Psoas muscle (tissue), 8 donors: ENCODE measurements around the gene APOL4. TPM values are rescaled to one million over a fixed set of nuclear protein-coding genes. Genes with fewer than 3 reads are reported as not detected.

ENCODE experiments used
- ATAC-seq, 4 donors: fragments of 200-7000 bp; cut with Tn5 transposase; one replicate each; pipeline ENCODE4 v1.9.1; 2020; ENCODE audit warnings: moderate library complexity in 3 of 4, mild to moderate bottlenecking in 2 of 4
- DNase-seq, 2 donors: peaks; one replicate each; pipeline ENCODE4 v3.0.0-alpha.2; 2020
- H3K27ac ChIP-seq: fragments of 200-600 bp; one replicate; pipeline ENCODE4 v1.8.0; 2022
- H3K27me3 ChIP-seq, 3 donors: fragments of 200-600 bp in 1 of 3; one replicate each; pipeline versions ENCODE4 v1.6.1 to v1.8.0; 2013 to 2022; ENCODE audit warnings: low read length in 2 of 3, mild to moderate bottlenecking in 2 of 3, moderate library complexity in 1 of 3; ENCODE audit not compliant: insufficient read depth in 3 of 3
- H3K36me3 ChIP-seq, 2 donors: fragments of 200-600 bp in 1 of 2; one replicate each; pipeline versions ENCODE4 v1.6.1 to v1.8.0; 2013 to 2022; ENCODE audit warnings: low read depth in 1 of 2, mild to moderate bottlenecking in 1 of 2, moderate library complexity in 1 of 2; ENCODE audit not compliant: insufficient read depth in 1 of 2
- H3K4me1 ChIP-seq: fragments of 200-600 bp; one replicate; pipeline ENCODE4 v1.8.0; 2022
- H3K4me3 ChIP-seq: fragments of 200-600 bp; one replicate; pipeline ENCODE4 v1.8.0; 2022; ENCODE audit warnings: mild to moderate bottlenecking
- H3K9me3 ChIP-seq: fragments of 200-600 bp; one replicate; pipeline ENCODE4 v1.8.0; 2022
- WGBS, 3 donors: extraction: QIAGEN DNeasy Blood & Tissue Kit; methylation state at CpG; one replicate each; pipeline versions ENCODE4 v1.1.6 to v1.1.7; 2013; 5-methylcytosine and 5-hydroxymethylcytosine counted together
- intact Hi-C, 2 donors: fragments of 100-400 bp; cut with DNase I; formaldehyde crosslinking; loops; one replicate each; pipeline versions ENCODE4 v1.11.0 to v1.14.2; 2022
- polyA plus RNA-seq, 3 donors: library from polyadenylated mRNA; stranded (reverse); fragments of 200-250 nt; gene quantifications; one replicate each; pipeline ENCODE4 v1.2.3, GENCODE V29; 2013
- total RNA-seq, 4 donors: library from RNA; stranded (reverse); fragmentation: NEBNext Ultra II Directional in 2 of 4; extraction: Animal tissue kit (Norgen Biotek cat#: 25700) in 2 of 4; gene quantifications; one replicate each; pipeline versions ENCODE4 v1.2.1 to v1.2.4, GENCODE V29; 2021 to 2023
- TF ChIP-seq, protein P1 (sequence below): fragments of 200-600 bp; IDR thresholded peaks from one replicate; pipeline ENCODE4 v1.8.0; 2022; ENCODE audit warnings: antibody characterized with exemption
- donor health status: healthy with polysubstance abuse.
- donor health status: DM: no; HTN: no; CAD: no; lungs with moderate emphysema.
- donor health status: Bipolar disorder and iron deficiency.
- donor health status: healthy.
- donor health status: DM: yes; HTN: yes; CAD: no.
- donor health status: DM: no; HTN: no; CAD: no.
- donor health status: DM: no; HTN: no; CAD: no.
- donor health status: DM: yes; HTN: yes; CAD: no.

The APOL4 gene
- total and polyA plus RNA-seq, 7 donors = 0.86 to 6.8 (median 1.6) TPM

DNA sequence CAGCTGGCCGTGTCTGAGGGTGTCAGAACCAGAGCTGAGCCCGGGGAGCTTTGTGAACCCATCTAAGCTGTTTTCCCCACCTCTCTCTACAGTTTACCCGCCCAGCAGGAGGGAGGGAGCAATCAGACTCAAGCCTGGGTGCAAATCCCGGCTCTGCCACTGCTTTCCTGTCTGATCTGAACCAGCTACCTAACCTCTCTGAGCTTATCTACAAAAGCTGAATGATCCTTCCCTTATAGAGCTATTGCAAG lies 37.5 kb upstream of the APOL4 start:
- Histone ChIP-seq H3K27me3 (no peaks in the 10 kb centered on the region), H3K4me3 (peak overlapping the region; percentile 75), H3K4me1 (peaks cover 44% of the 10 kb centered on the region), H3K36me3 (peaks cover 0 to 17% of the 10 kb centered on the region in 2 donors), H3K27ac (peak overlapping the region; percentile 86), H3K9me3 (no peaks in the 10 kb centered on the region)
- DNase-seq = peak in 1 of 2 donors; percentile 18
- intact Hi-C loops = loop anchor here (2.0 to 5.0 kb wide), 2 partner anchors 42 kb away; no protein-coding TSS in a partner anchor
- ATAC-seq = peak in 1 of 4 donors; percentile 31
- 0 to 1% (median 0%) methylated on average over 4 of the region's 4 CpGs for WGBS, 3 donors
- TF ChIP-seq, protein P1, sequence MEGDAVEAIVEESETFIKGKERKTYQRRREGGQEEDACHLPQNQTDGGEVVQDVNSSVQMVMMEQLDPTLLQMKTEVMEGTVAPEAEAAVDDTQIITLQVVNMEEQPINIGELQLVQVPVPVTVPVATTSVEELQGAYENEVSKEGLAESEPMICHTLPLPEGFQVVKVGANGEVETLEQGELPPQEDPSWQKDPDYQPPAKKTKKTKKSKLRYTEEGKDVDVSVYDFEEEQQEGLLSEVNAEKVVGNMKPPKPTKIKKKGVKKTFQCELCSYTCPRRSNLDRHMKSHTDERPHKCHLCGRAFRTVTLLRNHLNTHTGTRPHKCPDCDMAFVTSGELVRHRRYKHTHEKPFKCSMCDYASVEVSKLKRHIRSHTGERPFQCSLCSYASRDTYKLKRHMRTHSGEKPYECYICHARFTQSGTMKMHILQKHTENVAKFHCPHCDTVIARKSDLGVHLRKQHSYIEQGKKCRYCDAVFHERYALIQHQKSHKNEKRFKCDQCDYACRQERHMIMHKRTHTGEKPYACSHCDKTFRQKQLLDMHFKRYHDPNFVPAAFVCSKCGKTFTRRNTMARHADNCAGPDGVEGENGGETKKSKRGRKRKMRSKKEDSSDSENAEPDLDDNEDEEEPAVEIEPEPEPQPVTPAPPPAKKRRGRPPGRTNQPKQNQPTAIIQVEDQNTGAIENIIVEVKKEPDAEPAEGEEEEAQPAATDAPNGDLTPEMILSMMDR = no peak

DNA sequence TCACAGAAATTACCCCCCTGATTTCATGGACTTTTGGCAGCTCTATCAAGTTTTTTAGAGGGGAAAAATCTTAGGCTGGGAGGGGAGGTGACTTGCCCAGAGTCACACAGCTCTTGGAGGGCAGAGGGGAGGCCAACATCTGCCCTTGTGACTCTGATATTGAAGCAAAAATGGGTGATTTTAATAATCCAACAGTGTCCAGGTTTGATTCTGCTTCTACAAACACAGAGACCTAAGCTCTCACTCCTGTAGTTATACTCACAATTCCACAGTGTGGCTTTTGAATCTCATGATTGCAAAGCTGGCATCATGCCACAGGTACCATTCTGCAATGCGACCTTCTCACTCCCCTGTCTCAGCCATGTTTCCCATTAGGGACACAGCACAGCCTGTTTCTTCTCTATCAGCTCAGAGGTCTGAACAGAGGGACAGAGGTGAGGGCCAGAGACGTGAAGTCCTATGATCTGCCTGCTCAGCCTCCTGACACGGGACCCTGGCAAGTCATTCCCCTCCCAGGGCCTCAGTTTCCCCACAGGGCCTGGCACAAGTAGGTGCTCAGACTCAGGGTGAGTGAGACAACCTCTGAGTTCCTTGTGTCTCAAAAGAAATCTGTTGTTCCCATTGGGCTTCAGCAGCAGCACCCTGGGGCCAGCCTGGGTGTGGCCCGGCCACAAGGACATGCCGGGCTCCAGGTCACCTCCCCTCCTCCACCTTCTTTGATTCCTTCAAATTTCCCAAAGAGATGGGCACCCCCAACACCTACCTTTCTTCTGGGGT lies 37.0 kb upstream of the APOL4 start:
- WGBS, 3 donors = 0 to 1% (median 1%) methylated on average over 5 of the region's 5 CpGs
- peak overlapping the region; percentile 86 for H3K27ac ChIP-seq
- no peaks in the 10 kb centered on the region for H3K27me3 ChIP-seq
- peak; percentile 24 to 56 (median 35) for ATAC-seq
- DNase-seq = peak in 1 of 2 donors; percentile 18
- H3K36me3 ChIP-seq = peaks cover 0 to 17% of the 10 kb centered on the region in 2 donors
- H3K4me1 ChIP-seq = peaks cover 38% of the 10 kb centered on the region
- peak overlapping the region; percentile 75 for H3K4me3 ChIP-seq
- no peaks in the 10 kb centered on the region for H3K9me3 ChIP-seq
- intact Hi-C loops = loop anchor here (2.0 to 5.0 kb wide), 2 partner anchors 41 to 42 kb away; no protein-coding TSS in a partner anchor
- TF ChIP-seq, protein P1 = no peak

DNA sequence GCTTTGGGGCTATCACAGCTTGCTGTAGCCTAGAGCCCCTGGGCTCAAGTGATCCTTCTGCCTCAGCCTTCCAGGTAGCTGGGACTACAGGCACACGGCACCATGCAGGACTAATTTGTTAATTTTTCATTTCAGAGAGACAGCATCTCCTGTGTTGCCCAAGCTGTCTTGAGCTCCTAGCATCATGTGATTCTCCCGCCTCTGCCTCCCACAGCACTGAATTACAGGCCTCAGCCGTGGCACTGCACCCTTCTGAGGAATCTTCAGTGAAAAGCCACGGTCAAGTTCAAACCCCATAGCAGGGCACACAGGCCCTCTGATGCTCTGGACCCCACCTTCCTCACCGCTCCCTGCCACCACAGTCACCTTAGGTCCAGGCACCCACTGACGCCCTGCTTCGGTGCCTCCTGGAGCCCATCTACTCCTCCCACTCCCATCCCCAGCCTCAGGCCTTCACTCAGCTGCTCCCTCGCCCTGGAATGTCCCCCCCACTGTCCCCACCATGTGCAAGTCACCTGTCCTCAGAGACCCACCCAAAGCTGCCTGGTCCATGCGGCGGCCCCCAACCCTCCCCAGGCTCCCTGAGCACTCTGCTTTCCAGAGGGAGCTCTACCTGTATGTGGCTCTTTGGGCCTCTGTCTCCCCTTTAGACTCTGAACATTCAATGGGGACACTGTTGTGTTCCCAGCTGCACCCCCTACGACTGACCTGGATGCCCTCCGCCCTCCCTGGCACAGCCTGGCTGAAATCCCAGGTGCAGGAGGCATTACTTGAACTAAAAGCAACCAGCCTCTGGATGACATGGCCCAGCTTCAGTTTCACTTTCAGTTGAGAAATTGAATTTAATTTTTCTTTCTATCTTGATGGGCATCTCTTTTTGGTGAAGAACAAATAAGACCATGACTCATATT lies 36.1 kb upstream of the APOL4 start:
- intact Hi-C loops = loop anchor here (2.0 to 5.0 kb wide), 2 partner anchors 40 to 41 kb away; no protein-coding TSS in a partner anchor
- Histone ChIP-seq H3K27me3 (no peaks in the 10 kb centered on the region), H3K4me1 (peaks cover 36% of the 10 kb centered on the region), H3K36me3 (peaks cover 0 to 23% of the 10 kb centered on the region in 2 donors), H3K4me3 (peak overlapping the region; percentile 75), H3K9me3 (no peaks in the 10 kb centered on the region), H3K27ac (peak overlapping the region; percentile 86)
- TF ChIP-seq, protein P1 = no peak
- ATAC-seq = no peak
- DNase-seq = no peak
- WGBS, 3 donors = 47 to 53% (median 50%) methylated on average over 12 of the region's 12 CpGs

DNA sequence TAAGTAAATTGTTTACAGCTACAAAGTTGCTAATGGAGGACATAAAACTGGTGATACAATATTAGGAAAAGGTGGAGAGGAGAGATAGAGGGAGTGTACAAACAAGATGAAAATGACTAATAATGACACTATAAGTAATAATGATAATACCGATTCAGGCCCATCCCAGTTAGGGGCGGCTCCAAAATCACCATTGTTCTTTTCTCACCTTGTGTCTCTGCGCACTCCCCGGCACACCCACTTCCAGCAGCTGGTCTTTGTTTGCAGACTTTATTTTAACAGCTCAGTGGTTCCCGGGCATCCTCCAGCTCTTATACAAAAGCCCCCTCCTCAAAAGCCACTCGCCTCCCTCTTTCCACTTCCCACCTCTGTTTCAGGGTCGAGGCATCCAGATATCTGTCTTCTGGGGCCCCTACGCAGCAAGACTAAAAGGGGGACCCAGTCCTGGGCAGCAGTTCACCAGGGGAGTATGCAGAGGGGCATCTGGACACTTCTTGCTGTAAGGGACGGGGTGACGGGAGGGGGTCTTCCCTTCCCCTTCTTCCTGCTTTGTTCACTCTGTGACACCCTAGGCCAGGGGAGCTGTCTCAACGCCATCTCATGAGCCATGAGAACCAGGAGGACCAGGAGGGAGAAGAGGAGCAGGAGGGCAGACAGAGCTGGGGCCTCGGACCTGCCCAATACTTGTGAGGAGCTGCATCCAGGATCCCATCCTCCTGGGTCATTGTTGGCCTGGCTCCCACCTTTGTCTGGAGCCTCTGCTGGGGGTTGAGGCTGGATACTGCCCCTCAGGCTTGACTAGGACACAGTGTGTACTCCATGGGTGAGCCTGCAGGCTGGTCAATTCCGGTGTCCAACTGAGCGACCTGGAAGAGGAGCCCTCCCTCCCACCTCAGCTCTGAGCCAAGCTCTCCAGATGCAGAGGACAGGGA lies 35.0 kb upstream of the APOL4 start:
- H3K36me3 ChIP-seq = peaks cover 0 to 34% of the 10 kb centered on the region in 2 donors
- intact Hi-C loops = loop anchor here in 1 of 2 donors (5.0 kb wide), 1 partner anchor 39 kb away; no protein-coding TSS in a partner anchor
- no peaks in the 10 kb centered on the region for H3K9me3 ChIP-seq
- WGBS, 3 donors = 65 to 71% (median 66%) methylated on average over 14 of the region's 14 CpGs
- no peaks in the 10 kb centered on the region for H3K27me3 ChIP-seq
- peaks cover 36% of the 10 kb centered on the region for H3K4me1 ChIP-seq
- no peak for DNase-seq
- ATAC-seq = no peak
- TF ChIP-seq, protein P1 = no peak
- no peak overlapping the region for H3K27ac ChIP-seq
- H3K4me3 ChIP-seq = peak overlapping the region; percentile 75
